Omental fat pad (tissue), 4 donors: ENCODE results near the gene RAVER2. TPM values are rescaled to one million over a fixed set of nuclear protein-coding genes. Genes with fewer than 3 reads are reported as not detected.
"Not testable (repeated sequence)": the region's sequence is repeated elsewhere in the genome, so short reads cannot be mapped to it uniquely, and the experiment has no call there.

Experiments used
- ATAC-seq: fragments of 150-250 bp; one replicate; pipeline ENCODE4 v1.9.1; 2016; ENCODE audit warnings: mild to moderate bottlenecking, moderate library complexity; ENCODE audit not compliant: low FRiP score
- DNase-seq: peaks from one replicate; pipeline ENCODE4 v3.0.0-alpha.2; 2019; ENCODE audit warnings: low spot score
- total RNA-seq, 4 donors: library from RNA; depleted of rRNA; stranded (reverse); fragments of >200 nt; gene quantifications; one replicate each; pipeline ENCODE4 v1.1.0, GENCODE V29; 2016
- TF ChIP-seq, protein P1 (sequence below), 3 donors: fragments of 450-650 bp; IDR thresholded peaks; one replicate each; pipeline ENCODE4 v1.5.1; 2016 to 2017; ENCODE audit warnings: antibody characterized with exemption in 3 of 3, mild to moderate bottlenecking in 3 of 3, moderate library complexity in 2 of 3

The RAVER2 gene
- total RNA-seq, 4 donors from 2014 or later: 6.6 to 14.3 (median 10.3) TPM

DNA sequence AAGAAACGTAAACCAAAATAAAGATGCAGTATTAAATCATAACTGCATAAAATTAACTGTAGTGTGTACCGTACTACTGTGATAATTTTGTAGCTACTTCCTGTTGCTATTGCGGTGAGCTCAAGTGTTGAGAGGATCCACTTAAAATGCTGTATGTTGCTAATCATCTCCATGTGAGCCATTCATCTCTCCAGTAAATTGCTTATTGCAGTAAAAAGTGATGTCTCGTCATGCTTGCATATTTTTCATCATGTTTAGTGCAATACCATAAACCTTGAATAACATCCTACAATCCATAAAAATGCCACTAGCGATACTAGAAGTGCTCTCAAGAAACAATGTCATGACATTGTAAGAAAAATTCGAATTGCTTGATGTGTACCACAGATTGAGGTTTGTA lies 66.3 kb downstream of the RAVER2 start:
- DNase-seq (no peak), ATAC-seq (no peak)
- TF ChIP-seq, protein P1, sequence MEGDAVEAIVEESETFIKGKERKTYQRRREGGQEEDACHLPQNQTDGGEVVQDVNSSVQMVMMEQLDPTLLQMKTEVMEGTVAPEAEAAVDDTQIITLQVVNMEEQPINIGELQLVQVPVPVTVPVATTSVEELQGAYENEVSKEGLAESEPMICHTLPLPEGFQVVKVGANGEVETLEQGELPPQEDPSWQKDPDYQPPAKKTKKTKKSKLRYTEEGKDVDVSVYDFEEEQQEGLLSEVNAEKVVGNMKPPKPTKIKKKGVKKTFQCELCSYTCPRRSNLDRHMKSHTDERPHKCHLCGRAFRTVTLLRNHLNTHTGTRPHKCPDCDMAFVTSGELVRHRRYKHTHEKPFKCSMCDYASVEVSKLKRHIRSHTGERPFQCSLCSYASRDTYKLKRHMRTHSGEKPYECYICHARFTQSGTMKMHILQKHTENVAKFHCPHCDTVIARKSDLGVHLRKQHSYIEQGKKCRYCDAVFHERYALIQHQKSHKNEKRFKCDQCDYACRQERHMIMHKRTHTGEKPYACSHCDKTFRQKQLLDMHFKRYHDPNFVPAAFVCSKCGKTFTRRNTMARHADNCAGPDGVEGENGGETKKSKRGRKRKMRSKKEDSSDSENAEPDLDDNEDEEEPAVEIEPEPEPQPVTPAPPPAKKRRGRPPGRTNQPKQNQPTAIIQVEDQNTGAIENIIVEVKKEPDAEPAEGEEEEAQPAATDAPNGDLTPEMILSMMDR (IDR thresholded peaks at IDR 0.05): no peak

DNA sequence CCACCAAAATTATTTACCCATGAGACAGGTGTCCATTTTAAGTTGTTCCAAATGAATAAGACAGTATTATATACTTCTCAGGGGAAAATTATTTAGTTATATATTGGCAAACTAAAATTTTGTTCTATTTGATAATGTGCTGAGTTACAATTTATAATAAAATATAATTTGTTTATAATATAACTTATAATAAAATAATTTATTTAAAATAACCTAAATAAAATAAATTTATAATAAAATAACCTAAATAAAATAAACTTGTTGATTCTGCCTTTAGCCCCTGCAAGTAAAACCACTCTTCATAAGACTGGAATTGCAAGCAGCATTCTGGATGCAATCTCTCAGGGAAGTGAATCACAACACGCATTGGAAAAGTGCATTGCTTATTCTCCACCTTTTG lies 69.6 kb downstream of the RAVER2 start:
- no peak for DNase-seq
- no peak for ATAC-seq
- TF ChIP-seq, protein P1 (IDR thresholded peaks at IDR 0.05): no peak

DNA sequence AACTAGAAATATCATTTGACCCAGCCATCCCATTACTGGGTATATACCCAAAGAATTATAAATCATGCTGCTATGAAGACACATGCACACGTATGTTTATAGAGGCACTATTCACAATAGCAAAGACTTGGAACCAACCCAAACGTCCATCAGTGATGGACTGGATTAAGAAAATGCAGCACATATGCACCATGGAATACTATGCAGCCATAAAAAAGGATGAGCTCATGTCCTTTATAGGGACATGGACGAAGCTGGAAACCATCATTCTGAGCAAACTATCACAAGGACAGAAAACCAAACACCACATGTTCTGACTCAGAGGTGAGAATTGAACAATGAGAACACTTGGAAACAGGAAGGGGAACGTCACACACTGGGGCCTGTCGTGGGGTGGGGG lies 72.5 kb downstream of the RAVER2 start:
- not testable (repeated sequence) for DNase-seq, ATAC-seq

DNA sequence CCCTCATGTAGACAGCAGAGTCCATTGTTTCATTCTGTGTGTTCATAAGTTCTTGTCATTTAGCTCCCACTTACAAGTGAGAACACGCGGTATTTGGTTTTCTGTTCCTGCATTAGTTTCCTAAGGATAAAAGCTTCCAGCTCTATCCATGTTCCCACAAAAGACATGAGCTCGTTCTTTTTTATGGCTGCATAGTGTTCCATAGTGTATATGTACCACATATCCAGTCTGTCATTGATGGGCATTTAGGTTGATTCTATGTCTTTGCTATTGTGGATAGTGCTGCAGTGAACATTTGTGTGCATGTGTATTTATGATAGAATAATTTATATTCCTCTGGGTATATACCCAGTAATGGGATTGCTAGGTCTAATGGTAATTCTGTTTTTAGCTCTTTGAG lies 75.7 kb downstream of the RAVER2 start:
- ATAC-seq, DNase-seq: not testable (repeated sequence)

DNA sequence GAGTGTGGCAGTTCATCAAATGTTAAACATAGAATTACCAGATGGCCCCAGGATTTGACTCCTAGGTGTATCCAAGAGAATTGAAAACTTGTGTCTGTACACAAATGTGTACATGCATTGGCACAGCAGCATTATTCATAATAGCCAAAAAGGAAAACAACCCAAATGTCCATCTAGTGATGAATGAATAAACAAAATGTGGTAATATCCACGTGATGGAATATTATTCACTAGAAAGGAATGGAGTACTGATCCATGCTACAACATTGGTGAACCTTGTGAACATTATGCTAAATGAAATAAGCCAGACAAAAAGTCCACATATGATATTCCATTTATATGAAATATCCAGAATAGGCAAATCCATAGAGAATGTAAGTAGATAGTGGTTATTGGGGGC lies 77.7 kb downstream of the RAVER2 start:
- peak; percentile 33 for ATAC-seq
- DNase-seq: no peak
- TF ChIP-seq, protein P1 (IDR thresholded peaks at IDR 0.05): no peak

DNA sequence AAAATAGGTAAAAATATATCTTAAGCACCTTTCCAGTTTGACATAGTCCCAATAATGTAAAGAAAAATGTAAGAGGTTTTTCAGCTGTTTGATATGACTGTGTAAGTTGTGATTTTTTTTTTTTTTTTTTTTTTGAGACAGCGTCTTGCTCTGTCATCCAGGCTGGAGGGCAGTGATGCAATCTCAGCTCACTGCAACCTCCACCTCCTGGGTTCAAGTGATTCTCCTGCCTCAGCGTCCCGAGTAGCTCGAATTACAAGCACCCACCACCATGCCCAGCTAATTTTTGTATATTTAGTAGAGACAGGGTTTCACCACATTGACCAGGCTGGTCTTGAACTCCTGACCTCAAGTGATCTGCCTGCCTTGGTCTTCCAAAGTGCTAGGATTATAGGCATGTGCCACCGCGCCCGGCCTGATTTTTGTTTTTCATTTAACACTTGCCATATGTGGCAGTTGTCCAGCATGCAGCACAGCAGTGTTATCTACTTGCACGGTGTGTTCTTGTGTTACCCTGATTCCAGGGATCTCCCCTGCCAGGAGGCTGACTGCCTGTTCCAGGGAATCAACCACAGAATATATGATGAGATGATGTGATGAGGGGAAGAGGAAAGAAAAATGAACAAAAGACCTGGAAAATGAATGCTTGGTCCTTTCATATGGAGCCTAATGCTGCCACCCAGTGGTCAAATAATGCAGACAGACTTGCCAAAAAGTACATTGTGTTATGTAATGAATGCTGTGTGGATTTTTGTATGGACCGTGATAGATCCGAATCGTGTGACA lies 79.0 kb downstream of the RAVER2 start:
- TF ChIP-seq, protein P1 (IDR thresholded peaks at IDR 0.05): no peak
- ATAC-seq (peak; percentile 60), DNase-seq (peak; percentile 55)

DNA sequence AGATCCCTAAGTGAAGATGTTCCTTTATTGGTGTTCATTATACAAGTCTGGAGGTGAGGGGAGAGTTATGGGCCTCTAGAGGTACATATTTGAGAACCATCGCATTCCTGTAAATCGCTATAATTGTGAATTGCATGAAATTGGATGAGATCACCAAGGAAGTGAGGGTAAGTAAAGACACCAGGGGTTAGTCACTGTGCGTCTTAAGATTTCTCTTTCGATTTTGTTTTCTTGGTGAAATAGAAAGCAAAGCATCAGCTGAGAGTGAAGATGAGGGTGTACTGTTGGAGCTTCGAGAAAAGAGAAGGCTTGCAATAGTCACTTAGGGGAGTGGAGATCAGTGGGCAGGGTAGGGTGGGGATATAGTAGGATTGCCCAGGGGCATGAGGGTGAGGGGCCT lies 82.1 kb downstream of the RAVER2 start:
- TF ChIP-seq, protein P1 (IDR thresholded peaks at IDR 0.05): no peak
- no peak for DNase-seq
- no peak for ATAC-seq

DNA sequence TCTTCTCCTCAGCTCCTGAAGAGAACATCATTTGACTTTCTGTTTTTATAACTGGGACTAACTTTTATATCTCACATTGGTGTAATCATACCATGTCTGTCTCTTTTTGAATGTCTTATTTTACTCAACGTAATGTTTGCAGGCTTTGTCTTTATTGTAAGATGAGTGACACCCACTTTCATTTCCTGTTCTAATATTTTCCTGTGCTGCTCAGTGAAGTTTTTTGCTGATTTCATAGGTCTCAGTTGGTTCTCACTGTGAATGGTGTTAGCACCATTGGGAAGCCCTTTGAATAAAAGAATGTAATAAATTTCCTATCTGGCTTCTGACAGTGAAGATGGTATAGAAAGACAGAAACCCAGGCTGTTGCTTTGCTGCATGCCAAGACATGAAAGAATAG lies 84.0 kb downstream of the RAVER2 start:
- TF ChIP-seq, protein P1 (IDR thresholded peaks at IDR 0.05): no peak
- ATAC-seq: no peak
- no peak for DNase-seq
